CD4-positive, alpha-beta T cell treated with Interferon alpha-2 for 1 hour (primary cell): Measurements from ENCODE around the gene SLC30A7.
A peak's percentile ranks its signal among the peaks of the same experiment; 100 is the strongest.
"Not testable (repeated sequence)": the region's sequence is repeated elsewhere in the genome, so short reads cannot be mapped to it uniquely, and the experiment has no call there.

Source experiments
- DNase-seq, 2 donors: peaks; one replicate each; pipeline ENCODE4 v3.0.0-alpha.2; 2020 to 2022

SLC30A7 gene

GRCh38 chr1:100941580-100942216 lies 45.8 kb downstream of the SLC30A7 start:
- no peak for DNase-seq

- DNase-seq, result no peak
These were observed 46.6 kb downstream of the SLC30A7 start for GRCh38 chr1:100942304-100943046.

- DNase-seq, result no peak
These were observed 47.6 kb downstream of the SLC30A7 start for GRCh38 chr1:100943533-100943932.

DNA sequence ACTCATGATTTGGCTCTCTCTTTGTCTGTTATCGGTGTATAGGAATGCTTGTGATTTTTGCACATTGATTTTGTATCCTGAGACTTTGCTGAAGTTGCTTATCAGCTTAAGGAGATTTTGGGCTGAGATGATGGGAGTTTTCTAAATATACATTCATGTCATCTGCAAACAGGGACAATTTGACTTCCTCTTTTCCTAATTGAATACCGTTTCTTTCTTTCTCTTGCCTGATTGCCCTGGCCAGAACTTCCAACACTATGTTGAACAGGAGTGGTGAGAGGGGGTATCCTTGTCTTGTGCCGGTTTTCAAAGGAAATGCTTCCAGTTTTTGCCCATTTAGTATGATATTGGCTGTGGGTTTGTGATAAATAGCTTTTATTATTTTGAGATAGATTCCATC lies 50.2 kb downstream of the SLC30A7 start:
- not testable (repeated sequence) for DNase-seq

GRCh38 chr1:100947816-100948215 lies 51.9 kb downstream of the SLC30A7 start:
- not testable (repeated sequence) for DNase-seq

DNA sequence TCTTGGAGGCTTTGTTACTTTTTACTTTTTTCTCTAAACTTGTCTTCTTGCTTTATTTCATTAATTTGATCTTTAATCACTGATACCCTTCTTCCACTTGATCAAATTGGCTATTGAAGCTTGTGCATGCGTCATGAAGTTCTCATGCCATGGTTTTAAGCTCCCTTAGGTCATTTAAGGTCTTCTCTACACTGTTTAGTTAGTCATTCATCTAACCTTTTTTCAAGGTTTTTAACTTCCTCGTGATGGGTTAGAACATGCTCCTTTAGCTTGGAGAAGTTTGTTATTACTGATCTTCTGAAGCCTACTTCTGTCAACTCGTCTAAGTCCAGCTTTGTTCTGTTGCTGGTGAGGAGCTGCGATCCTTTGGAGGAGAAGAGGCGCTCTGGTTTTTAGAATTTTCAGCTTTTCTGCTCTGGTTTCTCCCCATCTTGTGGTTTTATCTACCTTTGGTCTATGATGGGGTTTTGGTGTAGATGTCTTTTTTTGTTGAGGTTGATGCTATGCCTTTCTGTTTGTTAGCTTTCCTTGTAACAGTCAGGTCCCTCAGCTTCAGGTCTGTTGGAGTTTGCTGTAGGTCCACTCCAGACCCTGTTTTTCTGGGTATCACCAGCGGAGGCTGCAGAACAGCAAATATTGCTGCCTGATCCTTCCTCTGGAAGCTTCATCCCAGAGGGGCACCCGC lies 53.0 kb downstream of the SLC30A7 start:
- not testable (repeated sequence) for DNase-seq

DNA sequence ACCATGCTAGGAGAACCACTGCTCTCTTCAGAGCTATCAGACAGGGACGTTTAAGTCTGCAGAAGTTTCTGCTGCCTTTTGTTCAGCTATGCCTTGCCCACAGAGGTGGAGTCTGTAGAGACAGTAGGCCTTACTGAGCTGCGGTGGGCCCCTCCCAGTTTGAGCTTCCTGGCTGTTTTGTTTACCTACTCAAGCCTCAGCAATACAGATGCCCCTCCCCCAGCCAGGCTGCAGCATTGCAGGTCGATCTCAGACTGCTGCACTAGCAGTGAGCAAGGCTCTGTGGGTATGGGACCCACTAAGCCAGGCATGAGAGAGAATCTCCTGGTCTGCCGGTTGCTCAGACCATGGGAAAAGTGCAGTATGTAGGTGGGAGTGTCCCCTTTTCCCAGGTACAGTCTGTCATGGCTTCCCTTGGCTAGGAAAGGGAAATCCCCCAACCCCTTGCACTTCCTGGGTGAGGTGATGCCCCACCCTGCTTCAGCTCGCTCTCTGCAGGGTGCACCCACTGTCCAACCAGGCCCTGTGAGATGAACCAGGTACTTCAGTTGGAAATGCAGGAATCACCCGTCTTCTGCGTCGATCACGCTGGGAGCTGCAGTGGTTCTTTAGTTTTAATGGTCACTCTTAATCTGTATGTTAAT lies 53.7 kb downstream of the SLC30A7 start:
- peak; percentile 77 to 78 for DNase-seq

DNA sequence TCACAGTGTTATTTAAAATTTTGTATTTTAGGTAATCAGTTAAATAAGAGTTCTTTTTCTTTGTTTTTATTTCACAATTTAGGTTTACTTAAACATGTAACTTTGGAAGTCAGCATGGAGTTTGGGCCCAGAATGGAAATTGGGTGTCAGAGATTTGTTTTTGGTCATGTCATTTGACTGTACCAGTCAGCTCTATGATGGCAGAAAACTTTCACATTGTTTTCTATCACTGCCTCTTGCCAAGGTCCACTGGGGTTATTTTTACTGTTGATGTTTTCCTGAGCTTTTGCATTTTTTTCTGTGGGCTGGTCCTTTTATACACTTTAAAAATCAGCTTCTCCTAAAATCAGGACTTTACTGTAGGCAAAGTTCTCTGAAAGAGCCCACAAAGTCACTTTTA lies 54.4 kb downstream of the SLC30A7 start:
- DNase-seq, result no peak

- no peak for DNase-seq
These were observed 54.9 kb downstream of the SLC30A7 start for GRCh38 chr1:100950781-100951180.

DNA sequence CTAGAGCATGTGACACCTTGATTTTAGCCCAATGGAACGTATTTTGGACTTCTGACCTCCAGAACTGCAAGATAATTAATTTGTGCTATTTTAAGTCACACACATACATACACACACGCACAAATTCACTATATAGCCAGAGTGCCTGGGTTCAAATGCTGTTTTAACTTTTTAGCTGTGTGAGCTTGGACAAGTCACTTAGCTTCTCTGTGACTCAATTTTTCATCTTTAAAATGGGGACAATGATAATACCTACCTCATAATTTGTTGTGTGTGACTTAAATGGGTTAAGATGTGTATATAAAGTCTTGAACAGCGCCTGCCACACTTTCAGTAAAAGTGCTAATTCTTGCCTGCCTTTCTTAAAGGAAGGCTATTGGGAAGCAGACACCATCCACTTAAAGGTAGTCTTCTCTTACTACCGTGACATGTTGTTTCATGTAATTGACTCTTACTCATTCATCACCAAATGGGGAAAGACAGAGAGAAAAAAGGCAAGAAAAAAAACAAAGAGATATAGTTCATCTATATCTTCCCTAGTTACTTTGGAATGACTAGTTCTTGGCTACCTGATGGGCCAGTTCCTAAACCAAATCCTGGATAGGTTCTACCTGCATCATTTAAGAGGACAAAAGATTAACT lies 56.3 kb downstream of the SLC30A7 start:
- DNase-seq, result no peak

GRCh38 chr1:100952970-100953369 lies 57.1 kb downstream of the SLC30A7 start:
- not testable (repeated sequence) for DNase-seq

GRCh38 chr1:100953960-100954730 lies 58.3 kb downstream of the SLC30A7 start:
- no peak for DNase-seq

GRCh38 chr1:100955322-100955721 lies 59.4 kb downstream of the SLC30A7 start:
- no peak for DNase-seq

DNA sequence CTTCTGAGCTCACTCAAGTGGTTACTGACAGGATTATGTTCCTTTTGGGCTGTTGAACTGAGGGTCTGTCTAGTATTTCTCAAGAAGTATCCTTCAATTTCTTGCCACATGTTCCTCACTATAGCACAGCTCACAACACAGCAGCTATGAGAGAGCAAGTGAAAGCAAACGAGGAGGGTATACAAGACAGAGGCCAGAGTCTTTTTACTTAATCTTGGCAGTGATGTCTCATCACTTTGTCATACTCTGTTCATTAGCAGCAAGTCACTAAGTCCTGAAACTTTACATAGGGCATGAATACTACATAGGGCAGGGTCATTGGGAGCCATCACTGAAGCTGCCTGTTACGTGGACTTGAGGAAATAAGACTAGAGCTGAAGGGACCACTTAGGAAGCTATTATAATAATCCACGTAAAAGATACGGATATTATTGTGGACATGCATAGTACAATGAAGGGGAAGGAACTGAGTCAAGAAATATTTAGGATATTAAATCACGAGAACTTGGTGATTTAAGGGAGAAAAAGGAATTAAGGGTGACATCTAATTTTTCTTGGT lies 63.7 kb downstream of the SLC30A7 start:
- no peak for DNase-seq

DNA sequence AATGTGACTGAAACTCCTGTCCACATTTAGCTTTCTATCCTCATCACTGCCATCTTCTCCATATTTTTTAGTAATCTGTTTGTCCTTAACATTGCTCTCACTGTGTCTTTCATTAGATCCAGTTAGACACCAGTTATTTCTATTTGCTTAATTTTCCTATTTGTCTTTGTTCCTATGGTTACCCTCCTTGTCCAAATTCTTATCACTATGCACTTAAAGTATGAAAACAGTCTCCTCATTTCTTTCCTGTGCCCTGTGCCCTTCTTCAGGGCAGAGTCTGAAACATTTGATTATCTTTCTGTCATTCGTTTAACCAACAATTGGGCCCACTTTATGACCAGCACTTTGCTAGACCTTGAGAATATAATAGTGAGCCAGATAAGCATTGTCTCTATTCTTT lies 64.2 kb downstream of the SLC30A7 start:
- DNase-seq, result no peak

DNA sequence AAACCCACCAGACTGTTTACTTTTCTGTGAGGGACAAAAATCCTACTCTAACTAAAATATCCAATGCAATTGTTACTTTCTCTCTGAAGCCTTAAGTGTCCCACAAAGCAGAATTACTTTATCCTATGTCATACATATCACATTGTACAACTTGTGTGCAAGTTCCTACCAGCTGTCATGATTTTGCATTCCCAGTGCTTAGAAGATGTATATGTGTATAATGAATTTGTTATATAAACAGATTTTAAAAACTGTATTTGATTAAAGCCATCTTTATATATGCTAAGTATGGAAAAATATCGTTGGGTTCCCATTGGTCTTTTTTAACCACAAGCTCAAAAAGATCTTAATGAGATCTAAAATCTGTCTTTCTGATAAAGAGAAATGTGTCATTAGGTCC lies 72.7 kb downstream of the SLC30A7 start:
- DNase-seq, result no peak

GRCh38 chr1:100969327-100969726 lies 73.4 kb downstream of the SLC30A7 start:
- no peak for DNase-seq

DNA sequence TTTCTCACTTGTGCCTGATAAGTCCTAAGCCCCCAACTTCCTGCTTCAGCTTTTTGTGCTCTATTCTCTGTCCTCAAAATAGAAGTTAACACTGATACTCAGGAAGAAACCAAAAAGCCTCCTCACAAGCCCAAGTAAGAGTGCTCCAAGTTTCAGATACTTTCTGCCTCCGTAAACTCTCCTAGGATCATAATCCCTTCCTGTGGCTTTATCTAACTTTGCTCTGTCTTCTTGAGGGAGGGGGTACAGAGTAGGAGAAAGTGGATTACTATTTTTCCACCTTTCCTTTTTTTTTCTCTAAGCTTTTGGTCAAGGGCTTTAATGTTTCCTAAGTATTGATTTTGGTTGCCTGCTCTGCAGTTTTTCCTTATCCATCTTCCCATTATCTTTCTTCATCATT lies 75.1 kb downstream of the SLC30A7 start:
- DNase-seq, result no peak

DNA sequence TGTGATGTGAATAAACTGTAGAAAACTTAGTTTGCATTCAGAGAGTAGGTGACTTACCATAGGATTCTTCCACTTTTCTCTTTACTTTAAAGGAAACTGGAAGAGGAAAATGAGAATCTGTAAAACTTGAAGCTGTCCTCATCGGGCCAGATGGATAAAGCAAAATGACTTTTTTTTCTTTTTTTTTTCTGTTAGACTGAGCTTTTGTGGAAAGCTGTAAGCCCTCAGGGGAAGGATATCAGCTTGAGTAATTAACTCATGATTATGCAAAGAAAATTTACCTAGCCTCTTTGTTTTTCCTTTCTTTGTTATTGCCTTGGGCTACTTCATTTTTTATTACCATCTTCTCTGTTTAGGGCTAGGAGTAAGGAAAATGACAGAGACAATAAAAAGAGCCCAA lies 76.3 kb downstream of the SLC30A7 start:
- no peak for DNase-seq

- DNase-seq, result no peak
These were observed 81.0 kb downstream of the SLC30A7 start for GRCh38 chr1:100976936-100977335.

DNA sequence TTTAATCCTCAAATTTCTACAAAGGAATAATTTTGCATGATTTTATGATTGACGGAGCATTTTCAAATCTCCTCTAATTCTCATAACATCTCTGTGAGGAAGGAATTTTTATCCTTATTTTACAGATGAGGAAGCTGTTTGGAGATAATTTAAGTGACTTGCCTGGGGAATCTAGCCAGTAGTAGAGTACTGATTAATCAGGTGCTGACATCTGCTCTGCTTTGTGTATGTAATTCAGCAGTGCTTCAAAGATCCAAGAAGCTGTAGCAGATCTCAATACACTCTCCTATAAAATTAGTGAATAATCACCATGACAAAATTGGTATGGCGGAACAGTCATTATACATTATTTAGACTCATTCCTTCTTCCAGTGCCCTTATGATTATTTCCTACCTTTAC lies 83.7 kb downstream of the SLC30A7 start:
- DNase-seq, result no peak

- no peak for DNase-seq
These were observed 86.9 kb downstream of the SLC30A7 start for GRCh38 chr1:100982793-100983192.
